K562 (cell line): ENCODE measurements around the gene RCOR1. TPM values are rescaled to one million over a fixed set of nuclear protein-coding genes. Genes with fewer than 3 reads are reported as not detected.

Experiments used
- ATAC-seq: fragments of 200-7000 bp; cut with Tn5 transposase; 3 replicates; pipeline ENCODE4 v1.9.1; 2020; ENCODE audit warnings: moderate library complexity
- BruUV-seq: library from RNA; stranded (reverse); fragments of 400-500 nt; replicated peaks from 2 replicates; lab custom pipeline; 2021; lab: Mats Ljungman, UMichigan
- CTCF ChIA-PET: fragments of 300-600 bp; formaldehyde crosslinking; extraction: SDS; loops from one replicate; lab custom pipeline; 2021; ENCODE audit warnings: low intra/inter-chr PET ratio; lab: Yijun Ruan, JAX
- POLR2A ChIA-PET: fragments of 300-600, 350-650 bp; sonication (Branson Sonifier 250); formaldehyde crosslinking; extraction: SDS; loops from one replicate; lab custom pipeline; 2021; ENCODE audit warnings: antibody characterized with exemption, inconsistent platforms; lab: Yijun Ruan, JAX
- DNase-seq, 4 experiments: peaks; one replicate each; pipeline versions ENCODE4 v3.0.0 to v3.0.0-alpha.2; 2011 to 2018; ENCODE audit warnings: low spot score in 3 of 4, mixed read lengths in 3 of 4; ENCODE audit errors: extremely low read depth in 1 of 4
- FAIRE-seq: peaks from 2 replicates; lab custom pipeline; 2011; peaks lifted over from hg19 to GRCh38; lab: Jason Lieb, UNC
- H2AFZ ChIP-seq: 2 replicates; pipeline ENCODE4 v1.6.0; 2011; ENCODE audit warnings: low read depth, low read length, control low read depth, inconsistent platforms
- H3K27ac ChIP-seq: fragments of 200-600 bp; 3 replicates; pipeline ENCODE4 v1.8.0; 2011; ENCODE audit warnings: low read depth, mild to moderate bottlenecking, control low read depth, inconsistent platforms, low read length, moderate library complexity, mixed read lengths; ENCODE audit errors: extremely low read depth
- H3K27me3 ChIP-seq, 2 experiments: fragments of 300-600 bp in 1 of 2; 2 replicates in 1 of 2; 3 replicates in 1 of 2; pipeline versions ENCODE4 v1.6.0 to v1.8.0; 2011; ENCODE audit warnings: inconsistent platforms in 2 of 2, low read length in 2 of 2, mild to moderate bottlenecking in 1 of 2, mixed read lengths in 1 of 2, moderate library complexity in 1 of 2; ENCODE audit not compliant: control insufficient read depth in 2 of 2, insufficient read depth in 2 of 2
- H3K36me3 ChIP-seq: fragments of 300-600 bp; 3 replicates; pipeline ENCODE4 v1.8.0; 2011; ENCODE audit warnings: mild to moderate bottlenecking, low read length, inconsistent platforms; ENCODE audit not compliant: control insufficient read depth, insufficient read depth
- H3K4me1 ChIP-seq, 2 experiments: fragments of 200-600 bp in 1 of 2; replicated peaks in 1 of 2; 2 replicates in 1 of 2; 3 replicates in 1 of 2; pipeline versions ENCODE4 v1.5.1 to v1.8.0; 2011; ENCODE audit warnings: inconsistent platforms in 2 of 2, low read length in 2 of 2, mild to moderate bottlenecking in 1 of 2, mixed read lengths in 1 of 2, moderate library complexity in 1 of 2; ENCODE audit not compliant: control insufficient read depth in 2 of 2, insufficient read depth in 2 of 2
- H3K4me2 ChIP-seq: 2 replicates; pipeline ENCODE4 v1.6.1; 2011; ENCODE audit warnings: low read length, control low read depth, inconsistent platforms, mixed read lengths; ENCODE audit not compliant: insufficient read depth
- H3K4me3 ChIP-seq: fragments of 200-600 bp; sonication (generic), shearing (Covaris generic); 2 replicates; pipeline ENCODE4 v1.5.1; 2016; ENCODE audit warnings: control low read depth, inconsistent platforms
- H3K79me2 ChIP-seq: fragments of 200-600 bp; 3 replicates; pipeline ENCODE4 v1.8.0; 2011; ENCODE audit warnings: low read length, inconsistent platforms; ENCODE audit not compliant: control insufficient read depth, insufficient read depth
- H3K9ac ChIP-seq, 2 experiments: 2 replicates each; pipeline versions ENCODE4 v1.6.0 to v1.6.1; 2011; ENCODE audit warnings: low read depth in 2 of 2, low read length in 2 of 2, control low read depth in 1 of 2, inconsistent platforms in 1 of 2, mild to moderate bottlenecking in 1 of 2, mixed read lengths in 1 of 2; ENCODE audit not compliant: insufficient read depth in 1 of 2
- H3K9me1 ChIP-seq: one replicate; pipeline ENCODE4 v1.6.0; 2011; ENCODE audit warnings: inconsistent platforms, mild to moderate bottlenecking, low read length, moderate library complexity; ENCODE audit not compliant: control insufficient read depth, insufficient read depth
- H3K9me3 ChIP-seq: replicated peaks from 2 replicates; pipeline ENCODE4 v1.5.1; 2011; ENCODE audit warnings: low read depth, low read length, inconsistent platforms; ENCODE audit not compliant: control insufficient read depth, insufficient read depth
- H4K20me1 ChIP-seq: replicated peaks from 2 replicates; pipeline ENCODE4 v1.6.1; 2011; ENCODE audit warnings: low read length, inconsistent platforms, mixed read lengths; ENCODE audit not compliant: control insufficient read depth, insufficient read depth
- BCLAF1 ChIP-seq, 2 experiments: fragments of 450-650 bp in 1 of 2; IDR thresholded peaks; 2 replicates each; pipeline ENCODE4 v1.6.1; 2011 to 2017; ENCODE audit warnings: low read depth in 2 of 2, antibody characterized with exemption in 1 of 2, borderline replicate concordance in 1 of 2, low read length in 1 of 2, mild to moderate bottlenecking in 1 of 2, mixed read lengths in 1 of 2; ENCODE audit not compliant: control insufficient read depth in 1 of 2
- BHLHE40 ChIP-seq: IDR thresholded peaks from 2 replicates; pipeline ENCODE4 v1.6.1; 2011; ENCODE audit warnings: low read length, improper control_type of control experiment
- EHMT2 ChIP-seq: fragments of 450-650 bp; IDR thresholded peaks from 2 replicates; pipeline ENCODE4 v1.6.1; 2018; ENCODE audit warnings: antibody characterized with exemption
- FOXM1 ChIP-seq, 2 experiments: fragments of 450-650 bp in 1 of 2; sonication (generic) in 1 of 2; formaldehyde crosslinking in 1 of 2; IDR thresholded peaks; 2 replicates each; pipeline versions ENCODE4 v1.6.1 to v1.9.0; 2017 to 2022; ENCODE audit warnings: low read depth in 2 of 2, mild to moderate bottlenecking in 2 of 2, missing genetic modification reagents in 1 of 2, moderate library complexity in 1 of 2
- JUN ChIP-seq, 2 experiments: sonication (generic) in 1 of 2; formaldehyde crosslinking in 1 of 2; IDR thresholded peaks; 2 replicates each; pipeline versions ENCODE4 v1.6.1 to v1.8.0; 2012 to 2022; ENCODE audit warnings: borderline replicate concordance in 2 of 2, mild to moderate bottlenecking in 2 of 2, improper control_type of control experiment in 1 of 2, low read depth in 1 of 2, low read length in 1 of 2, missing genetic modification reagents in 1 of 2
- NCOA4 ChIP-seq: fragments of 450-650 bp; IDR thresholded peaks from 2 replicates; pipeline ENCODE4 v1.6.1; 2018; ENCODE audit warnings: mild to moderate bottlenecking; ENCODE audit not compliant: partially characterized antibody
- PHF20 ChIP-seq: fragments of 450-650 bp; IDR thresholded peaks from 2 replicates; pipeline ENCODE4 v1.6.1; 2018; ENCODE audit not compliant: partially characterized antibody
- STAG1 ChIP-seq: sonication (generic); formaldehyde crosslinking; IDR thresholded peaks from 2 replicates; pipeline ENCODE4 v1.5.0; 2020; ENCODE audit warnings: missing genetic modification reagents, borderline replicate concordance
- ZBED1 ChIP-seq: IDR thresholded peaks from 2 replicates; pipeline ENCODE4 v1.6.1; 2014
- ZNF232 ChIP-seq: sonication (generic); formaldehyde crosslinking; IDR thresholded peaks from 2 replicates; pipeline ENCODE4 v1.8.0; 2022; ENCODE audit warnings: mild to moderate bottlenecking, missing genetic modification reagents
- ZNF324 ChIP-seq: fragments of 250-450 bp; sonication (Bioruptor Pico); IDR thresholded peaks from 2 replicates; pipeline ENCODE4 v1.4.0; 2020; ENCODE audit warnings: mild to moderate bottlenecking
- ZSCAN29 ChIP-seq: fragments of 450-650 bp; IDR thresholded peaks from 2 replicates; pipeline ENCODE4 v1.6.1; 2017
- WGBS: fragments of 100-300 bp; shearing (Covaris generic); methylation state at CpG from one replicate; pipeline ENCODE4 v1.1.6; 2016; ENCODE audit warnings: low coverage, mixed read lengths; ENCODE audit not compliant: insufficient coverage; ENCODE audit errors: missing lambda C conversion rate; 5-methylcytosine and 5-hydroxymethylcytosine counted together
- in situ Hi-C: fragments of 300-500 bp; cut with MboI; formaldehyde crosslinking; loops from 4 replicates; pipeline ENCODE4 v1.15.0; 2018; ENCODE audit warnings: inconsistent platforms, mixed read lengths
- intact Hi-C: fragments of 100-400 bp; cut with micrococcal nuclease; formaldehyde crosslinking; loops from 2 replicates; pipeline ENCODE4 v1.14.2; 2022
- polyA plus RNA-seq, 8 experiments: library from polyadenylated mRNA; depleted of rRNA in 4 of 8; stranded (reverse) in 5 of 8; unstranded in 3 of 8; fragments of >200 nt; fragmentation: Nextera tagmentation in 2 of 8; fragmentation: Illumina TruSeq in 1 of 8; extraction: Ambion mirVana in 2 of 8; extraction: Trizol in 1 of 8; gene quantifications; 2 replicates each; pipeline versions ENCODE4 v1.2.1 to v1.2.3, GENCODE V29; 2011 to 2014; ENCODE audit warnings: inconsistent platforms in 1 of 8, missing spikeins in 1 of 8
- total RNA-seq, 7 experiments: library from RNA; depleted of rRNA in 6 of 7; stranded (reverse); fragments of >200 nt in 6 of 7; fragmentation: Illumina TruSeq in 2 of 7; extraction: Trizol in 2 of 7; gene quantifications; 2 replicates each; pipeline versions ENCODE4 v1.2.1 to v1.2.3, GENCODE V29; 2011 to 2021; ENCODE audit warnings: low replicate concordance in 1 of 7
- TF ChIP-seq, protein P1 (sequence below): fragments of 250-450 bp; sonication (Bioruptor Pico); IDR thresholded peaks from 2 replicates; pipeline ENCODE4 v1.8.0; 2022; ENCODE audit warnings: inconsistent platforms

Gene RCOR1
- total and polyA plus RNA-seq, 9 of the 15 experiments (the other 6 are each of a cell fraction or from before 2014, with no cell fraction given): 8.5 to 47.9 (median 20.9) TPM

DNA sequence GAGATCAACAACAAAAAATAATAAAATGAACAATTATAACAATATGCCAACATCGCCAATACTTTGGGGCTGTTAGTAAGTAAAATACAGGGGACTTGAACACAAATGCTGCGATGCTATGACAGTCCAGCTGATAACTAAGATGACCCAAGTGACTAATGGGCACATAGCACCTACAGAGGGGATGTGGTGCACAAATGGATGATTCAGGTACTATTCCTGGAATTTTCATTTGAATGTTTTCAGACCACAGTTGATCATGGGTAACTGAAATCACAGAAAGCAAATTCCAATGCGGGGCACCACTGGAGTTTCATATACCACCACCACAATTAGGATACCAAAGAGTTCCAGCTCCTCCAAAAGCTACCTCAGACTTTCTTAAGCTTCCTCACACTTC lies 82.9 kb downstream of the RCOR1 start:
- Histone ChIP-seq H3K79me2 (peaks cover 71% of the 10 kb centered on the region), H3K4me1 (peaks cover 0 to 3% of the 10 kb centered on the region in 2 experiments; a peak in 2 of 5 replicates), H3K36me3 (peaks cover 16% of the 10 kb centered on the region; the same call in 2 of the 3 replicates), H3K27me3 (no peaks in the 10 kb centered on the region), H2AFZ (no peak overlapping the region), H3K9ac (no peak overlapping the region), H3K9me3 (no peaks in the 10 kb centered on the region), H3K4me2 (no peak overlapping the region), H3K27ac (no peak overlapping the region), H3K4me3 (no peak overlapping the region), H4K20me1 (no peaks in the 10 kb centered on the region), H3K9me1 (no peaks in the 10 kb centered on the region)
- TF ChIP-seq BHLHE40: no peak
- no peak for TF ChIP-seq STAG1 (CRISPR knock-in tag)
- TF ChIP-seq, protein P1, sequence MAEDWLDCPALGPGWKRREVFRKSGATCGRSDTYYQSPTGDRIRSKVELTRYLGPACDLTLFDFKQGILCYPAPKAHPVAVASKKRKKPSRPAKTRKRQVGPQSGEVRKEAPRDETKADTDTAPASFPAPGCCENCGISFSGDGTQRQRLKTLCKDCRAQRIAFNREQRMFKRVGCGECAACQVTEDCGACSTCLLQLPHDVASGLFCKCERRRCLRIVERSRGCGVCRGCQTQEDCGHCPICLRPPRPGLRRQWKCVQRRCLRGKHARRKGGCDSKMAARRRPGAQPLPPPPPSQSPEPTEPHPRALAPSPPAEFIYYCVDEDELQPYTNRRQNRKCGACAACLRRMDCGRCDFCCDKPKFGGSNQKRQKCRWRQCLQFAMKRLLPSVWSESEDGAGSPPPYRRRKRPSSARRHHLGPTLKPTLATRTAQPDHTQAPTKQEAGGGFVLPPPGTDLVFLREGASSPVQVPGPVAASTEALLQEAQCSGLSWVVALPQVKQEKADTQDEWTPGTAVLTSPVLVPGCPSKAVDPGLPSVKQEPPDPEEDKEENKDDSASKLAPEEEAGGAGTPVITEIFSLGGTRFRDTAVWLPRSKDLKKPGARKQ (CRISPR knock-in tag): no peak
- TF ChIP-seq JUN (IDR thresholded peaks at IDR 0.05; ENCODE audit: borderline replicate concordance, low read depth, low read length): no peak
- TF ChIP-seq JUN (CRISPR knock-in tag; IDR thresholded peaks at IDR 0.05; ENCODE audit: borderline replicate concordance): no peak
- no peak for TF ChIP-seq BCLAF1 (IDR thresholded peaks at IDR 0.05; ENCODE audit: borderline replicate concordance in 1 of 2, control insufficient read depth in 1 of 2, low read depth in 2 of 2, low read length in 1 of 2)
- no peak for TF ChIP-seq NCOA4
- no peak for TF ChIP-seq ZNF324
- TF ChIP-seq PHF20: no peak
- TF ChIP-seq EHMT2: no peak
- TF ChIP-seq ZBED1: no peak
- no peak for TF ChIP-seq FOXM1 (IDR thresholded peaks at IDR 0.05; ENCODE audit: low read depth)
- TF ChIP-seq FOXM1 (CRISPR knock-in tag; IDR thresholded peaks at IDR 0.05; ENCODE audit: low read depth): no peak
- no peak for TF ChIP-seq ZSCAN29
- TF ChIP-seq ZNF232 (CRISPR knock-in tag): no peak
- ATAC-seq (no peak), FAIRE-seq (no peak), DNase-seq (no peak)
- WGBS: 100% methylated on average over 3 of the region's 3 CpGs
- in situ Hi-C loops (no loop called here), intact Hi-C loops (no loop called here)
- no TSS peak for BruUV-seq
- POLR2A ChIA-PET: no interaction called here
- CTCF ChIA-PET: no interaction called here
